ENCODE data around the gene SLC19A1.

SLC19A1 gene

GRCh38 chr21:45580576-45581321, 38.5 kb upstream of the SLC19A1 start:
- DNase-seq (ENCODE audit: extremely low spot score) = no peak
- CTCF ChIA-PET = no interaction called here
- POLR2A ChIA-PET = no interaction called here
- TF ChIP-seq CTCF (IDR thresholded peaks at IDR 0.05; ENCODE audit: control extremely low read depth, extremely low read depth, low read depth, missing control alignments) = no peak

- TF ChIP-seq CTCF (IDR thresholded peaks at IDR 0.05; ENCODE audit: control extremely low read depth, extremely low read depth, low read depth, missing control alignments) = no peak
- ChIA-PET CTCF (no interaction called here), POLR2A (no interaction called here)
- no peak for DNase-seq (ENCODE audit: extremely low spot score)
Measured at GRCh38 chr21:45580181-45580575, 37.9 kb upstream of the SLC19A1 start.

GRCh38 chr21:45579383-45580180, 37.3 kb upstream of the SLC19A1 start:
- TF ChIP-seq CTCF (IDR thresholded peaks at IDR 0.05; ENCODE audit: control extremely low read depth, extremely low read depth, low read depth, missing control alignments) = no peak
- DNase-seq (ENCODE audit: extremely low spot score) = no peak
- POLR2A ChIA-PET = no interaction called here
- CTCF ChIA-PET = no interaction called here

- ChIA-PET CTCF (no interaction called here), POLR2A (no interaction called here)
- no peak for DNase-seq (ENCODE audit: extremely low spot score)
- TF ChIP-seq CTCF (IDR thresholded peaks at IDR 0.05; ENCODE audit: control extremely low read depth, extremely low read depth, low read depth, missing control alignments) = no peak
Measured at GRCh38 chr21:45578811-45579381, 36.7 kb upstream of the SLC19A1 start.

- POLR2A ChIA-PET = no interaction called here
- DNase-seq (ENCODE audit: extremely low spot score) = no peak
- no peak for TF ChIP-seq CTCF (IDR thresholded peaks at IDR 0.05; ENCODE audit: control extremely low read depth, extremely low read depth, low read depth, missing control alignments)
- CTCF ChIA-PET = no interaction called here
Measured at GRCh38 chr21:45578176-45578801, 36.0 kb upstream of the SLC19A1 start.

- DNase-seq (ENCODE audit: extremely low spot score) = no peak
- POLR2A ChIA-PET = no interaction called here
- CTCF ChIA-PET = no interaction called here
- no peak for TF ChIP-seq CTCF (IDR thresholded peaks at IDR 0.05; ENCODE audit: control extremely low read depth, extremely low read depth, low read depth, missing control alignments)
Measured at GRCh38 chr21:45577801-45578175, 35.5 kb upstream of the SLC19A1 start.

All from GM10248 (cell line).